Gastroesophageal sphincter (tissue), 4 donors: ENCODE data around the gene MAP3K3. TPM values are rescaled to one million over a fixed set of nuclear protein-coding genes. Genes with fewer than 3 reads are reported as not detected.

Source experiments
- ATAC-seq: fragments of 150-250 bp; one replicate; pipeline ENCODE4 v1.9.1; 2016; ENCODE audit warnings: mild to moderate bottlenecking, moderate library complexity
- H3K27ac ChIP-seq, 4 donors: fragments of 200-600 bp; sonication (generic) in 3 of 4; 1 replicate in 3 of 4; 2 replicates in 1 of 4; pipeline ENCODE4 v1.5.1; 2016 to 2019
- H3K27me3 ChIP-seq: fragments of 200-600 bp; sonication (generic); one replicate; pipeline ENCODE4 v1.5.1; 2019
- H3K36me3 ChIP-seq, 2 donors: fragments of 200-600 bp; sonication (generic); one replicate each; pipeline ENCODE4 v1.5.1; 2019; ENCODE audit warnings: control low read depth in 1 of 2
- H3K4me1 ChIP-seq, 3 donors: fragments of 200-600 bp; sonication (generic); 1 replicate in 2 of 3; 2 replicates in 1 of 3; pipeline ENCODE4 v1.5.1; 2016 to 2019; ENCODE audit warnings: control low read depth in 2 of 3
- H3K4me3 ChIP-seq, 2 donors: fragments of 200-600 bp; sonication (generic); one replicate each; pipeline ENCODE4 v1.5.1; 2019; ENCODE audit warnings: mild to moderate bottlenecking in 1 of 2, moderate library complexity in 1 of 2
- H3K9me3 ChIP-seq, 3 donors: fragments of 200-600 bp; sonication (generic); one replicate each; pipeline ENCODE4 v1.5.1; 2017 to 2019; ENCODE audit warnings: control low read depth in 2 of 3
- EP300 ChIP-seq: sonication (generic); formaldehyde crosslinking; IDR thresholded peaks from one replicate; pipeline ENCODE4 v1.6.1; 2017; ENCODE audit warnings: antibody characterized with exemption, mild to moderate bottlenecking
- POLR2A ChIP-seq, 2 donors: fragments of 450-650 bp; IDR thresholded peaks; one replicate each; pipeline ENCODE4 v1.6.1; 2017; ENCODE audit warnings: antibody characterized with exemption in 2 of 2, mild to moderate bottlenecking in 2 of 2, moderate library complexity in 1 of 2
- POLR2AphosphoS5 ChIP-seq: sonication (generic); formaldehyde crosslinking; IDR thresholded peaks from one replicate; pipeline ENCODE4 v1.6.1; 2017; ENCODE audit warnings: antibody characterized with exemption
- WGBS, 2 donors: methylation state at CpG; one replicate each; pipeline ENCODE4 v1.1.5; 2018; ENCODE audit warnings: low coverage in 1 of 2; 5-methylcytosine and 5-hydroxymethylcytosine counted together
- total RNA-seq, 4 donors: library from RNA; depleted of rRNA; stranded (reverse); fragments of >200 nt; gene quantifications; one replicate each; pipeline ENCODE4 v1.1.0, GENCODE V29; 2016
- TF ChIP-seq, protein P1 (sequence below), 4 experiments: fragments of 200-600 bp in 2 of 4; fragments of 450-650 bp in 2 of 4; sonication (generic) in 1 of 4; IDR thresholded peaks; one replicate each; pipeline ENCODE4 v1.5.1; 2017 to 2019; ENCODE audit warnings: antibody characterized with exemption in 4 of 4, mild to moderate bottlenecking in 2 of 4, moderate library complexity in 2 of 4

Gene MAP3K3
- total RNA-seq, 4 donors from 2014 or later = 64.9 to 108 (median 85.7) TPM

DNA sequence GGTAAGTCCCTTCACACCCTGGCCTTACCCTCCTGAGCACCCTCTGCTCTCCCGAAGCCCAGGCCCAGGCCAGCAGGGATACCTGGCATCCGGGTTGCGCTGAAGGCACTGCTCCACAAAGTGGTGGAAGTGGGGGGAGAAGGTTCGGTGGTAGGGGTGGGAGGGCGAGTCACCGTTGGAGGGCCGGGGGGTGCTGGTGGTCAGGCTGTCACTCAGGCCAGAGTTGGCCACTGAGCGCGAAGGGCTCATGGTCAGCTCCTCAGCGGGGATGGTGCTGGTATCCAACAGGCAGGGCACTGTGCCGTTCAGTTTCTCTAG lies 82.0 kb downstream of the MAP3K3 start:
- no peak for ATAC-seq
- H3K9me3 ChIP-seq = no peaks in the 10 kb centered on the region
- peaks cover 0 to 67% of the 10 kb centered on the region in 2 donors for H3K36me3 ChIP-seq
- no peak overlapping the region for H3K4me3 ChIP-seq
- no peak overlapping the region for H3K27ac ChIP-seq
- peaks cover 0 to 29% (median 11%) of the 10 kb centered on the region in 3 donors for H3K4me1 ChIP-seq
- TF ChIP-seq, protein P1, sequence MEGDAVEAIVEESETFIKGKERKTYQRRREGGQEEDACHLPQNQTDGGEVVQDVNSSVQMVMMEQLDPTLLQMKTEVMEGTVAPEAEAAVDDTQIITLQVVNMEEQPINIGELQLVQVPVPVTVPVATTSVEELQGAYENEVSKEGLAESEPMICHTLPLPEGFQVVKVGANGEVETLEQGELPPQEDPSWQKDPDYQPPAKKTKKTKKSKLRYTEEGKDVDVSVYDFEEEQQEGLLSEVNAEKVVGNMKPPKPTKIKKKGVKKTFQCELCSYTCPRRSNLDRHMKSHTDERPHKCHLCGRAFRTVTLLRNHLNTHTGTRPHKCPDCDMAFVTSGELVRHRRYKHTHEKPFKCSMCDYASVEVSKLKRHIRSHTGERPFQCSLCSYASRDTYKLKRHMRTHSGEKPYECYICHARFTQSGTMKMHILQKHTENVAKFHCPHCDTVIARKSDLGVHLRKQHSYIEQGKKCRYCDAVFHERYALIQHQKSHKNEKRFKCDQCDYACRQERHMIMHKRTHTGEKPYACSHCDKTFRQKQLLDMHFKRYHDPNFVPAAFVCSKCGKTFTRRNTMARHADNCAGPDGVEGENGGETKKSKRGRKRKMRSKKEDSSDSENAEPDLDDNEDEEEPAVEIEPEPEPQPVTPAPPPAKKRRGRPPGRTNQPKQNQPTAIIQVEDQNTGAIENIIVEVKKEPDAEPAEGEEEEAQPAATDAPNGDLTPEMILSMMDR (IDR thresholded peaks at IDR 0.05) = no peak
- no peak for TF ChIP-seq EP300
- no peak for TF ChIP-seq POLR2A (IDR thresholded peaks at IDR 0.05)
- TF ChIP-seq POLR2AphosphoS5 = no peak
- no peaks in the 10 kb centered on the region for H3K27me3 ChIP-seq
- WGBS, 2 donors = no CpG with 5 or more reads among the region's 11 CpGs

DNA sequence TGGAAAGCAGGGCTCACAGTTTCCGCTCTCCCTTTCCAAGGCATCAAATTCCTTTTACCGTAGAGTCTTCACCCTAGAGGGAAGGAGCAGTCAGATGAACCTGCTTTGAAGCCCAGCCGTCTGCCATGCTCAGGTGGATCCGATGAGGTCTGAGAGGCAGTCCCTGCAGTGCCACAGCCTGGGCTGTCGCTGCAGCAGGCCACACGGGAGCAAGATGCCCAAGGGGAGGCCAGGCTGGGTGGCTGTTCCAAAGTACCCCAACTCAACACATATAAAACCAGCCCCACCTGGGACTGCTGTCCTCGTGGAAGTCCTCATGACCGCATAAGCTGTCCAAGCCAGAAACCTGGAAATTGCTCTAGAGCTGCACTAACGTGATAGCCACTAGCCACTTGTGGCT lies 82.6 kb downstream of the MAP3K3 start:
- no peak for ATAC-seq
- H3K27me3 ChIP-seq = no peaks in the 10 kb centered on the region
- H3K4me3 ChIP-seq = no peak overlapping the region
- no peaks in the 10 kb centered on the region for H3K9me3 ChIP-seq
- TF ChIP-seq EP300 = no peak
- TF ChIP-seq, protein P1 (IDR thresholded peaks at IDR 0.05) = no peak
- no peak for TF ChIP-seq POLR2A (IDR thresholded peaks at IDR 0.05)
- TF ChIP-seq POLR2AphosphoS5 = no peak
- H3K4me1 ChIP-seq = peaks cover 0 to 23% (median 11%) of the 10 kb centered on the region in 3 donors
- H3K36me3 ChIP-seq = peaks cover 0 to 74% of the 10 kb centered on the region in 2 donors
- no peak overlapping the region for H3K27ac ChIP-seq
- 93% methylated on average over 3 to 4 of the region's 9 CpGs for WGBS, 2 donors

DNA sequence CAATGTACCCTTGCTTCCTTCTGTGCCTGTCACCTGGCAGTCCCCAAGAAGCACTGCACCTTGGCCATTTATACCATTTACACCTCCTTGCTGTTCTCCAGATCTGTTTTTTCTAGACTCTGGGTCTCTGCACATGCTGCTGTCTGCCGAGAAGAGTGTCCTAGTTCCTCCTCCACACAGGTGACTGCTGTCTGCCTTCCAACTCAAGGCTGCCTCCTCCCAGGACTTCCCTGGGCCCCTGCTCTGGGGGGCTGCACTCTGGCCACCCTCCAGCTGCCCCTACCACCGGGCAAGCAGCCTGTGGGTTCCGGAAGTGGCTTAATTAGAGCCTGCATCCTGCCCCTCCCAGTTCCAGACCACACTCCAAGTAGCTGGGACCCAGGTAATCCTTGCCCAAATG lies 83.4 kb downstream of the MAP3K3 start:
- H3K4me3 ChIP-seq = no peak overlapping the region
- peaks cover 0 to 15% (median 9%) of the 10 kb centered on the region in 3 donors for H3K4me1 ChIP-seq
- H3K27ac ChIP-seq = no peak overlapping the region
- no peak for TF ChIP-seq POLR2A (IDR thresholded peaks at IDR 0.05)
- TF ChIP-seq, protein P1 (IDR thresholded peaks at IDR 0.05) = no peak
- TF ChIP-seq EP300 = no peak
- TF ChIP-seq POLR2AphosphoS5 = no peak
- peaks cover 0 to 82% of the 10 kb centered on the region in 2 donors for H3K36me3 ChIP-seq
- no peak for ATAC-seq
- no peaks in the 10 kb centered on the region for H3K9me3 ChIP-seq
- no peaks in the 10 kb centered on the region for H3K27me3 ChIP-seq
- WGBS, 2 donors = 64% methylated on average over 3 of the region's 3 CpGs; no CpG with 5 or more reads in 1 of the 2 donors

DNA sequence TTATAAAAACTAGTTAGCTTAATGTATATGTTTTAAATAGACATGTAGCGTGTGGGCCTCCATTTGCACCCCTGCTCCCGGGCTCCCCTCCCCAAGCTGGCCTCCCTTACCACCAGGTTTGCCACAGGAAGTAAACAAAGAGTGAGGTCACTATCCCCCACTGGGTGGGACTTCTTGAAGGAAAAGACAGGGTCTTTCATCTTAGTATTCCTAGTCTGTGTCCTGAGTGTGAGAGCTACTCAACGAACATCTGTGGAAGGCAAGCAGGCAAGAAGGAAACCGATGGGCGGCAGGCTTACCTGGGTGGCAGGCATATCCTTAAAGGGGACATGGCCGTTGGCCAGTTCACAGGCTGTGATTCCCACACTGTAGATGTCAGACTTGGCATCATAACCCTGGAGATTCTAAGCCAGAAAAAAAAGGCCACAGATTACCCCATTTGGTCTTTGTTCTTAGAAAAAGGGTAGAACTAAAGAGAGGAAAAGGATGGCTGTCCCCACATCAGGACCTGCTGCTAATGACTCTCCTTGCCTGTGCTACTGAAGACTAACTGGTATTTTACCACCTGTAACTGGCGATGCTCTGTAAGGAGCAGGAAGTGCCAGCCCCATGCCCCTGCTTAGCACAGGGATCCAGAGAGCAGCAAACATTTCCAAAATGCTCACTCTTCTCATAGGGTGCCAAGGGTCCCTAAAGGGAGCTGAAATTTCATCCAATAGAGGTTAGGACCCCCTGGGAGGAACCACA lies 84.3 kb downstream of the MAP3K3 start:
- H3K27ac ChIP-seq = no peak overlapping the region
- no peak for ATAC-seq
- TF ChIP-seq POLR2AphosphoS5 (no peak), EP300 (no peak), POLR2A (IDR thresholded peaks at IDR 0.05) (no peak)
- TF ChIP-seq, protein P1 (IDR thresholded peaks at IDR 0.05) = no peak
- H3K27me3 ChIP-seq = no peaks in the 10 kb centered on the region
- H3K4me1 ChIP-seq = peaks cover 0 to 7% (median 1%) of the 10 kb centered on the region in 3 donors
- 74 to 82% methylated on average over 5 of the region's 7 CpGs for WGBS, 2 donors
- H3K9me3 ChIP-seq = no peaks in the 10 kb centered on the region
- peaks cover 0 to 90% of the 10 kb centered on the region in 2 donors for H3K36me3 ChIP-seq
- no peak overlapping the region for H3K4me3 ChIP-seq

DNA sequence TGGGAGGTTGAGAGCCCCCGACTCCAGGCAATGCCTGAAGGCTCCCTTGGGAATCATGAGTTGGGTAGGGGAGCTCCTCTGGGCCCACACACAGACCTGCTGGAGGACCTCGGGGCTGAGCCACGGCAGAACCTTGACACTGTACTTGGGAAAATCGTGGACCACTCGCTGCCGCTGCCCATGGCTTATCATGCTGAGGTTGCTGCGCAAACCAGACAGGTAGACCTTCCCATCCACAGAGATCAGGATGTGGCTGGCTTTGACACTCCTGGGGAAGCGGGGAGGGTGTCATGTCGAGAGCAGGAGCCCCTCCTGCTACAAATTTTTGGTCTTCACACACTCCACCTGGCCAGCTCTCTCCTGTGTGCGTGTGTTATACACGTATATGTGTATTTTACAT lies 84.9 kb downstream of the MAP3K3 start:
- no peak overlapping the region for H3K27ac ChIP-seq
- no peak for TF ChIP-seq POLR2A (IDR thresholded peaks at IDR 0.05)
- TF ChIP-seq, protein P1 (IDR thresholded peaks at IDR 0.05) = no peak
- TF ChIP-seq EP300 = no peak
- TF ChIP-seq POLR2AphosphoS5 = no peak
- 80 to 85% methylated on average over 4 to 5 of the region's 11 CpGs for WGBS, 2 donors
- no peaks in the 10 kb centered on the region for H3K9me3 ChIP-seq
- H3K27me3 ChIP-seq = no peaks in the 10 kb centered on the region
- peaks cover 0 to under 1% (median 0%) of the 10 kb centered on the region in 3 donors for H3K4me1 ChIP-seq
- no peak for ATAC-seq
- H3K4me3 ChIP-seq = no peak overlapping the region
- H3K36me3 ChIP-seq = peaks cover 0 to 97% of the 10 kb centered on the region in 2 donors
